ENCODE data around the gene H6PD.

The H6PD gene

GRCh38 chr1:9233241-9233941, 1.2 kb upstream of the H6PD start:
- H3K4me3 ChIP-seq (ENCODE audit: low read depth, low read length) = no peak overlapping the region
- TF ChIP-seq CTCF (IDR thresholded peaks at IDR 0.05; ENCODE audit: borderline replicate concordance, insufficient read depth, low read depth, low read length) = no peak

GRCh38 chr1:9233942-9234222, 692 bp upstream of the H6PD start:
- no peak for TF ChIP-seq CTCF (IDR thresholded peaks at IDR 0.05; ENCODE audit: borderline replicate concordance, insufficient read depth, low read depth, low read length)
- H3K4me3 ChIP-seq (ENCODE audit: low read depth, low read length) = no peak overlapping the region

- no peak for TF ChIP-seq CTCF (IDR thresholded peaks at IDR 0.05; ENCODE audit: borderline replicate concordance, insufficient read depth, low read depth, low read length)
- peak overlapping the region; percentile 78 for H3K4me3 ChIP-seq (ENCODE audit: low read depth, low read length)
These were observed 504 bp downstream of the H6PD start for GRCh38 chr1:9235096-9235459.

- TF ChIP-seq CTCF (IDR thresholded peaks at IDR 0.05; ENCODE audit: borderline replicate concordance, insufficient read depth, low read depth, low read length) = no peak
- H3K4me3 ChIP-seq (ENCODE audit: low read depth, low read length) = peak overlapping the region; percentile 78
These were observed 986 bp downstream of the H6PD start for GRCh38 chr1:9235560-9235959.

GRCh38 chr1:9238134-9238533, 3.6 kb downstream of the H6PD start:
- no peak for TF ChIP-seq CTCF (IDR thresholded peaks at IDR 0.05; ENCODE audit: borderline replicate concordance, insufficient read depth, low read depth, low read length)
- H3K4me3 ChIP-seq (ENCODE audit: low read depth, low read length) = no peak overlapping the region

- TF ChIP-seq CTCF (IDR thresholded peaks at IDR 0.05; ENCODE audit: borderline replicate concordance, insufficient read depth, low read depth, low read length) = no peak
- no peak overlapping the region for H3K4me3 ChIP-seq (ENCODE audit: low read depth, low read length)
These were observed 4.0 kb downstream of the H6PD start for GRCh38 chr1:9238550-9238949.

- H3K4me3 ChIP-seq (ENCODE audit: low read depth, low read length) = no peak overlapping the region
- no peak for TF ChIP-seq CTCF (IDR thresholded peaks at IDR 0.05; ENCODE audit: borderline replicate concordance, insufficient read depth, low read depth, low read length)
These were observed 5.2 kb downstream of the H6PD start for GRCh38 chr1:9239622-9240401.
